Peyer's patch (tissue), 4 donors: ENCODE data around the gene GPR84. TPM values are rescaled to one million over a fixed set of nuclear protein-coding genes. Genes with fewer than 3 reads are reported as not detected.

Source experiments
- DNase-seq, 3 donors: peaks; one replicate each; pipeline ENCODE4 v3.0.0-alpha.2; 2017 to 2019
- H3K27ac ChIP-seq, 4 donors: fragments of 200-600 bp; sonication (generic); one replicate each; pipeline ENCODE4 v1.5.1; 2016 to 2019
- H3K27me3 ChIP-seq, 2 donors: fragments of 200-600 bp; sonication (generic); one replicate each; pipeline ENCODE4 v1.5.1; 2019
- H3K36me3 ChIP-seq, 3 donors: fragments of 200-600 bp; sonication (generic); one replicate each; pipeline ENCODE4 v1.5.1; 2016 to 2019
- H3K4me1 ChIP-seq, 4 donors: fragments of 200-600 bp; sonication (generic); one replicate each; pipeline ENCODE4 v1.5.1; 2016 to 2019
- H3K4me3 ChIP-seq, 4 donors: fragments of 200-600 bp; sonication (generic); 1 replicate in 3 of 4; 2 replicates in 1 of 4; pipeline ENCODE4 v1.5.1; 2016 to 2019; ENCODE audit warnings: mild to moderate bottlenecking in 1 of 4
- H3K9me3 ChIP-seq, 4 donors: fragments of 200-600 bp; sonication (generic); one replicate each; pipeline ENCODE4 v1.5.1; 2016 to 2019; ENCODE audit warnings: mild to moderate bottlenecking in 1 of 4
- CTCF ChIP-seq, 6 experiments: fragments of 450-650 bp in 4 of 6; fragments of 200-600 bp in 2 of 6; sonication (generic) in 1 of 6; IDR thresholded peaks; one replicate each; pipeline ENCODE4 v1.5.1; 2017 to 2019; ENCODE audit warnings: antibody characterized with exemption in 6 of 6, mild to moderate bottlenecking in 3 of 6, moderate library complexity in 1 of 6
- POLR2A ChIP-seq, 2 donors: fragments of 450-650 bp; IDR thresholded peaks; one replicate each; pipeline ENCODE4 v1.5.1; 2017; ENCODE audit warnings: antibody characterized with exemption in 2 of 2, mild to moderate bottlenecking in 2 of 2, moderate library complexity in 2 of 2
- total RNA-seq, 4 donors: library from RNA; depleted of rRNA; stranded (reverse); fragments of >200 nt; gene quantifications; one replicate each; pipeline ENCODE4 v1.1.0, GENCODE V29; 2016

Gene GPR84
- total RNA-seq, 4 donors from 2014 or later: not detected

GRCh38 chr12:54390668-54391551, 26.6 kb upstream of the GPR84 start:
- Histone ChIP-seq H3K4me1 (peaks cover 0 to 25% (median 1%) of the 10 kb centered on the region in 4 donors), H3K9me3 (no peaks in the 10 kb centered on the region), H3K27ac (peak overlapping the region in 1 of 4 donors; percentile 67), H3K27me3 (no peaks in the 10 kb centered on the region), H3K4me3 (peak overlapping the region; percentile 43 to 55 (median 48)), H3K36me3 (peaks cover 0 to 17% (median 0%) of the 10 kb centered on the region in 3 donors)
- peak; percentile 66 to 91 (median 83) for DNase-seq
- TF ChIP-seq CTCF (IDR thresholded peaks at IDR 0.05) (peak in 2 of 6 experiments; percentile 10 to 15), POLR2A (IDR thresholded peaks at IDR 0.05) (no peak)

- H3K4me1 ChIP-seq: peaks cover 0 to 32% (median 4%) of the 10 kb centered on the region in 4 donors
- no peaks in the 10 kb centered on the region for H3K27me3 ChIP-seq
- peaks cover 0 to 11% (median 0%) of the 10 kb centered on the region in 3 donors for H3K36me3 ChIP-seq
- peak overlapping the region in 1 of 4 donors; percentile 67 for H3K27ac ChIP-seq
- H3K9me3 ChIP-seq: no peaks in the 10 kb centered on the region
- DNase-seq: no peak
- TF ChIP-seq POLR2A (IDR thresholded peaks at IDR 0.05) (no peak), CTCF (IDR thresholded peaks at IDR 0.05) (no peak)
- peak overlapping the region in 3 of 4 donors; percentile 43 to 55 (median 45) for H3K4me3 ChIP-seq
These were observed 25.9 kb upstream of the GPR84 start for GRCh38 chr12:54390176-54390667.

GRCh38 chr12:54389607-54390175, 25.4 kb upstream of the GPR84 start:
- Histone ChIP-seq H3K4me1 (peaks cover 0 to 32% (median 6%) of the 10 kb centered on the region in 4 donors), H3K9me3 (no peaks in the 10 kb centered on the region), H3K36me3 (peaks cover 0 to 5% (median 0%) of the 10 kb centered on the region in 3 donors), H3K27me3 (no peaks in the 10 kb centered on the region), H3K4me3 (no peak overlapping the region), H3K27ac (no peak overlapping the region)
- no peak for TF ChIP-seq CTCF (IDR thresholded peaks at IDR 0.05)
- TF ChIP-seq POLR2A (IDR thresholded peaks at IDR 0.05): no peak
- DNase-seq: no peak

- no peak overlapping the region for H3K27ac ChIP-seq
- no peak overlapping the region for H3K4me3 ChIP-seq
- no peaks in the 10 kb centered on the region for H3K9me3 ChIP-seq
- no peaks in the 10 kb centered on the region for H3K27me3 ChIP-seq
- H3K4me1 ChIP-seq: peaks cover 0 to 32% (median 9%) of the 10 kb centered on the region in 4 donors
- no peak for DNase-seq
- TF ChIP-seq CTCF (IDR thresholded peaks at IDR 0.05) (no peak), POLR2A (IDR thresholded peaks at IDR 0.05) (no peak)
- H3K36me3 ChIP-seq: no peaks in the 10 kb centered on the region
These were observed 24.8 kb upstream of the GPR84 start for GRCh38 chr12:54389134-54389508.

GRCh38 chr12:54388237-54389133, 24.2 kb upstream of the GPR84 start:
- Histone ChIP-seq H3K9me3 (no peaks in the 10 kb centered on the region), H3K36me3 (no peaks in the 10 kb centered on the region), H3K27ac (no peak overlapping the region), H3K4me1 (peaks cover 0 to 32% (median 9%) of the 10 kb centered on the region in 4 donors), H3K27me3 (no peaks in the 10 kb centered on the region), H3K4me3 (no peak overlapping the region)
- no peak for TF ChIP-seq POLR2A (IDR thresholded peaks at IDR 0.05)
- no peak for TF ChIP-seq CTCF (IDR thresholded peaks at IDR 0.05)
- DNase-seq: no peak
